ENCODE data around the gene MPPED2.

The MPPED2 gene

GRCh38 chr11:30474151-30474954 lies 111.8 kb downstream of the MPPED2 start:
- TF ChIP-seq CTCF (IDR thresholded peaks at IDR 0.05; ENCODE audit: low read depth, low read length, missing control alignments) = no peak
- H3K4me3 ChIP-seq (ENCODE audit: low read depth, low read length) = no peak overlapping the region
- DNase-seq (ENCODE audit: low read depth) = no peak

DNA sequence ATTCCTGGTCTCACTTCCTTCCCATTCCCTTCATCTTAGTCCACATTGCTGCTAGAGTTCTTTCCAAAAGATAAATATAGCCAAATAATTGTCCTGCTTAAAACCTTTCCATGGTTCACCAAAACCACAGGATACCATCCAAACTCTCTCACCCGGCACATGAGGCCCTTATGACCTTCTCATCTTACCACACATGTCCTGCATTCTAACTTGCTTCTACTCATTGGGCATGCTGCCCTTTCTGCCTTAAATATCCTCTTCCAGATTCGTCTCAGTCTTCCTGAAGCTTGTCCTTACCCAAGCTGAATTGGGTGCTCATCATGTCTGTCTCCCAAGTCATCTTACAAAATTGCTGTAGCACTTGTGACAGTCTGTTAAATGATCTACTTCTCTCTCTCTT lies 114.9 kb downstream of the MPPED2 start:
- TF ChIP-seq CTCF (IDR thresholded peaks at IDR 0.05; ENCODE audit: low read depth, low read length, missing control alignments) = no peak
- no peak overlapping the region for H3K4me3 ChIP-seq (ENCODE audit: low read depth, low read length)
- DNase-seq (ENCODE audit: low read depth) = no peak

DNA sequence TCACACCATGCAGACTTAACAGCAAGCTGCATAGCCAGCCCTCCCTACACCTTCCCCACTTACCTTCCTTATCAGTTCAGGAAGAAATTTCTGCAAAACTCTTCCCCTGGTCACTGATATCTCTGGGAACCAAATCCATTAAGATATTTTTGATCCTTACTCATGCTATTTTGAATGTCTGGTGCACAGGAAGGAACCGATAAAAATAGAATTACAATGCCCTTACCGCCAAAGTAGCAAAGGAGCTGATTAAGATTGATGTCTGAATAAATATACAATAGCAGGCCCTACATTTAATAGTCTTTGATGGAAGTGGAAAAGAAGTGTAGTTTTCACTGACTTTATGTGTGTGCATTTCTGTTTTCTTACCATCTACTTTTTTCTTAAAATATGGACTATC lies 117.3 kb downstream of the MPPED2 start:
- TF ChIP-seq CTCF (IDR thresholded peaks at IDR 0.05; ENCODE audit: low read depth, low read length, missing control alignments) = no peak
- H3K4me3 ChIP-seq (ENCODE audit: low read depth, low read length) = no peak overlapping the region
- no peak for DNase-seq (ENCODE audit: low read depth)

DNA sequence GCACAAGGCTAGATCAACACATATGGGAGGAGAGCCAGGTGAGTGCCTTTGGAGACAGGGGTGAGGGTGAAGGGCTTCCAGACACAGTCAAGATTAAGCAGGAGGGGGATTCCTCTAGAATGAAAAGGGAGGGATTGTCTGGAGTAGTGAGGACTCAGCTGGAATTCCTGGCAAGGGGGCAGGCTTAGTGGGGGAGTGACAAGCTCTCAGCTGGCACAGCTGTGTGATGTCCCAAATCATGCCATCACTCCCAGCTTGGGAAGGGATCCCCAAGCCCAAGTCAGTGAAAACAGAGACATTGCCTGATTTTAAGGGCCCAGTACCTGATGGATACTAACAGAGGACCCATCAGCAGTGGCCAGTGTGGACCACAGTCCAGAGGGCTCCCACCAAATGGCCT lies 119.0 kb downstream of the MPPED2 start:
- no peak for DNase-seq (ENCODE audit: low read depth)
- no peak for TF ChIP-seq CTCF (IDR thresholded peaks at IDR 0.05; ENCODE audit: low read depth, low read length, missing control alignments)
- no peak overlapping the region for H3K4me3 ChIP-seq (ENCODE audit: low read depth, low read length)

- H3K4me3 ChIP-seq (ENCODE audit: low read depth, low read length) = no peak overlapping the region
- TF ChIP-seq CTCF (IDR thresholded peaks at IDR 0.05; ENCODE audit: low read depth, low read length, missing control alignments) = no peak
- DNase-seq (ENCODE audit: low read depth) = no peak
Measured at GRCh38 chr11:30465623-30466022, 120.5 kb downstream of the MPPED2 start.

DNA sequence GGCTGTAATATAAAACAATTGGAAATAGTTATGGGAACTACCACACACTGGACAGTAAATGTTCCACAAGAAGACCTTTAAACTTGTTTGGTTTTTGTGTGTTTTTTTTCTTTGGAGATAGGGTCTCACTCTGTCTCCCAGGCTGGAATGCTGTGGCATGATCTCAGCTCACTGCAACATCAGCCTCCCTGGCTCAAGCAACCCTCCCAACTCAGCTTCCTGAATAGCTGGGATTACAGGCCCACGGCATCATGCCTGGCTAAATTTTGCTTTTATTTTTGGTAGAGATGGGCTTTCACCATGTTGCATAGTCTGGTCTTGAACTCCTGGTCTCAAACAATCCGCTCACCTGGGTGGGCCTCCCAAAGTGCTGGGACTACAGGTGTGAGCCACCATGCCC lies 121.0 kb downstream of the MPPED2 start:
- TF ChIP-seq CTCF (IDR thresholded peaks at IDR 0.05; ENCODE audit: low read depth, low read length, missing control alignments) = no peak
- H3K4me3 ChIP-seq (ENCODE audit: low read depth, low read length) = no peak overlapping the region
- no peak for DNase-seq (ENCODE audit: low read depth)

DNA sequence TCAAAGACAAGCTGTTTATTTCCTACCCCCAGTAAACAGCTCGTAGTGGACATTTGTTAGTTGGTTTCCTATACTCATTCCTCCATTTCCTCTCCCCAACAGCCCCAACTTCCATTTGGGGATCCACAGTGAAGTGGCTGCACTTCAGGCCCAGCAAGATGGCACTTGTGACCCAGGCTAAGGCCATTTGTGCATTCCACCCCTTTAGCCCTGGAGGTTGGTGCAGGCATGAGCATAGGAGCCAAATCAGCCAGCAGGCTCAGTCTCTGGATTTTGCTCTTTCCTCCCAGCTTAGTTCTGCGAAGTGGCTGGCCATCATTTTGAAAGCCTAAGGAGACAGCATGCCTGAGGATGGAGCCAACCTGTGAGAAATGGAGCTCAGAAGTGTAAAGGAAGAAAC lies 122.9 kb downstream of the MPPED2 start:
- no peak overlapping the region for H3K4me3 ChIP-seq (ENCODE audit: low read depth, low read length)
- no peak for TF ChIP-seq CTCF (IDR thresholded peaks at IDR 0.05; ENCODE audit: low read depth, low read length, missing control alignments)
- DNase-seq (ENCODE audit: low read depth) = no peak
